Kidney epithelial cell (primary cell): ENCODE measurements around the gene EPB41L1. TPM values are rescaled to one million over a fixed set of nuclear protein-coding genes. Genes with fewer than 3 reads are reported as not detected.

Experiments
- DNase-seq: peaks from one replicate; pipeline ENCODE4 v3.0.0-alpha.2; 2010; ENCODE audit warnings: low read depth
- H3K27me3 ChIP-seq: 2 replicates; pipeline ENCODE4 v1.6.0; 2011; ENCODE audit warnings: low read length; ENCODE audit not compliant: control insufficient read depth, insufficient read depth
- H3K36me3 ChIP-seq: 2 replicates; pipeline ENCODE4 v1.5.1; 2011; ENCODE audit warnings: low read length; ENCODE audit not compliant: control insufficient read depth, insufficient read depth
- H3K4me3 ChIP-seq: 2 replicates; pipeline ENCODE4 v1.5.1; 2011; ENCODE audit warnings: low read depth, mild to moderate bottlenecking, control low read depth, low read length
- total RNA-seq: library from RNA; depleted of rRNA; stranded (reverse); fragments of >200 nt; gene quantifications from 2 replicates; pipeline ENCODE4 v1.2.3, GENCODE V29; 2015
- TF ChIP-seq, protein P1 (sequence below): IDR thresholded peaks from 2 replicates; pipeline ENCODE4 v1.5.1; 2011; ENCODE audit warnings: mild to moderate bottlenecking, moderate library complexity, low read length, control low read depth, inconsistent platforms; ENCODE audit not compliant: insufficient read depth, poor library complexity, severe bottlenecking

EPB41L1 gene
- total RNA-seq, 1 donor from 2014 or later = 25.0 TPM

DNA sequence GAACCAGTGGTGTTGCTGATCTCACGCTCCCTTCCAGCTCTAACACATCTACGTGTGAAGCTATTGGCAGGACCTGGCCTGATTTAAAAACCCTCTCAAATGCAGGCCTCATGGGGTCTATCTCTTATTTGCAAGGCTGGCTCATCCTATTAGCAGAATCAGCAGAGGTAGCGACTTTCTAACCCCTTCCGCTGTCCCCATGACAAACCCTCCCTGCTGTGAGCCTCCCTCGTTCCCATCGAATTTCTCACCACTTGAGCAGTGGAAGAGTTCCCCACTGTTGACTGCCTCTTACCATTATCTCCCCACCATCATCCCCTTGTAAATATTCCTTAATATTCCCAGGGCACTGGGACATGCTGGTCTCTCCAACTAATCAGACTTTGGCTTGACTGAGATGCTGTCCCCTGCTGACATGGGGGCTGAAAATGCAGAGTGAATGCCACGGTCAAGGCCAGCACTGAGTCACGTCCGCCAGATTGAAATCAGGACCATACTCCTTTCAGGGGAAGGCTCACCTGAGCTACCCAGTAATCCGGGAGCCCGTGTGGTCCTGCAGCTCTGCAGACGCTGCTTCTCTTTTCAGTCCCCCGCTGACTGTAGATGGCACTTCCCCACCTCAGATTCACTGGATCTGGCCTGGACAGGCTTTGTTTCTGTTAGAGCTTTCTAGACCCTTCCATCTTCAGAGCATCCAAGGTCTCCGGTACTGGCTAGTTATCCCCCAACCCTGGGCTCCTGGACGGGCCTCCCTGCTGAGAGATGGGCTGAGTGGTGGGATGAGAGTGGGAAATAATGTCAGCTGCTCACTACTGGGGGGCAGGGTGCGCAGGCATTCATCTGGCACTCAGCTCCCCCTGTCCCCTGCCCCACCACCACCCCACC, 104.9 kb downstream of the EPB41L1 start:
- Histone ChIP-seq H3K36me3 (peaks cover 1% of the 10 kb centered on the region), H3K27me3 (no peaks in the 10 kb centered on the region), H3K4me3 (no peak overlapping the region)
- TF ChIP-seq, protein P1, sequence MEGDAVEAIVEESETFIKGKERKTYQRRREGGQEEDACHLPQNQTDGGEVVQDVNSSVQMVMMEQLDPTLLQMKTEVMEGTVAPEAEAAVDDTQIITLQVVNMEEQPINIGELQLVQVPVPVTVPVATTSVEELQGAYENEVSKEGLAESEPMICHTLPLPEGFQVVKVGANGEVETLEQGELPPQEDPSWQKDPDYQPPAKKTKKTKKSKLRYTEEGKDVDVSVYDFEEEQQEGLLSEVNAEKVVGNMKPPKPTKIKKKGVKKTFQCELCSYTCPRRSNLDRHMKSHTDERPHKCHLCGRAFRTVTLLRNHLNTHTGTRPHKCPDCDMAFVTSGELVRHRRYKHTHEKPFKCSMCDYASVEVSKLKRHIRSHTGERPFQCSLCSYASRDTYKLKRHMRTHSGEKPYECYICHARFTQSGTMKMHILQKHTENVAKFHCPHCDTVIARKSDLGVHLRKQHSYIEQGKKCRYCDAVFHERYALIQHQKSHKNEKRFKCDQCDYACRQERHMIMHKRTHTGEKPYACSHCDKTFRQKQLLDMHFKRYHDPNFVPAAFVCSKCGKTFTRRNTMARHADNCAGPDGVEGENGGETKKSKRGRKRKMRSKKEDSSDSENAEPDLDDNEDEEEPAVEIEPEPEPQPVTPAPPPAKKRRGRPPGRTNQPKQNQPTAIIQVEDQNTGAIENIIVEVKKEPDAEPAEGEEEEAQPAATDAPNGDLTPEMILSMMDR = no peak
- DNase-seq = no peak

DNA sequence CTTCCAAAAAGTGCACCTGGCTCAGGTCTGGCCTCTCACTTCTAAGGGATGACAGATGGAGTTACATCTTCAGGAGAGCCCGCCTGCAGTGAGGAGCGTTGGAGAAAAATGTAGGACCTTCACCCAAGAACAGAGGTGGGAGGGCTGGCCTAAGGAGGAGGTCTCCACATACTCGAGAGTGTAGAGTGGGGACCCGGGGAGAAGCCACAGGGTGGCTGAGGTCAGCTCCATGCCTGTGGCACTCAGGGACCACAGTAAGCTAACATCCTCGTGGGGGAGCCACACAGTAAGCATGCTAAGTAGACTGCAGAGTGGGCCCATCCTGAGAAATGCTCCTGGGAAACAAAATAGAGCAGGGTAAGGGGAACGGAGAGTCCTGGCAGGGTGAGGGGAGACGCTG, 105.8 kb downstream of the EPB41L1 start:
- TF ChIP-seq, protein P1 = no peak

DNA sequence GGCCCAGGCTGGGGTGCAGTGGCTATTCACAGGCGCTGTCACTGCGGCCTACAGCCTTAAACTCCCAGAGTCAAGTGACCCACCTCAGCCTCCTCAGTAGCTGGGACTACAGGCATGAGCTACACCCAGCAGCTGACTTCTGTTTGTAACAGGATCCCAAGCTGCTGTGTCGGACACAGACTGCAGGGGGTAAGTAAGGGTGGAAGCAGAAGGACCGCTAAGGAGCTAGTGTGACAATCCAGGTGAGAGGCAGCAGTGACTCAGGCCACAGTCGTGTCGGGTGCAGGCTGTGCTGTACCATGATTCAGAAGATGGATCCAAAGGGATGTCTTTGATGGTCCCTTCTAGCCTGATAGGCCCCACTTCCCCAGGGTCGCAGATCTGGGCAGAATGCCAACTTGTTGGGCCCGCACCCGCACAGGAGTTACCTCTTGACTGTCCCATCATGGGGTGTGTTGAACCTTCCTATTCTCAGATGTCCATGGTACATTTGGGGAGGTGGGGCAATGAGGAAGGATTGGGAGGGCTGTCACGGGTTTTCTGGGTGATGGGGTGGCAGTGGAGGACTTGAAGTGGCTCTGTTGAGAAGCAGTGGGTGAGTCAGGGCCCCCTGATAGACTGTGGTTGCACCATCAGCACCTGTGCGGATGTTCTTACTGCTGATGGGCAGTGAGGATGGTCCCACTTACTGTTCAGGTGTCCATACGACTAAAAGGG, 107.0 kb downstream of the EPB41L1 start:
- DNase-seq = no peak
- no peaks in the 10 kb centered on the region for H3K36me3 ChIP-seq

More for the DNA sequence above, 105.8 kb downstream of the EPB41L1 start:
- no peak overlapping the region for H3K4me3 ChIP-seq
- no peak for DNase-seq
- peaks cover 1% of the 10 kb centered on the region for H3K36me3 ChIP-seq
- H3K27me3 ChIP-seq = no peaks in the 10 kb centered on the region

DNA sequence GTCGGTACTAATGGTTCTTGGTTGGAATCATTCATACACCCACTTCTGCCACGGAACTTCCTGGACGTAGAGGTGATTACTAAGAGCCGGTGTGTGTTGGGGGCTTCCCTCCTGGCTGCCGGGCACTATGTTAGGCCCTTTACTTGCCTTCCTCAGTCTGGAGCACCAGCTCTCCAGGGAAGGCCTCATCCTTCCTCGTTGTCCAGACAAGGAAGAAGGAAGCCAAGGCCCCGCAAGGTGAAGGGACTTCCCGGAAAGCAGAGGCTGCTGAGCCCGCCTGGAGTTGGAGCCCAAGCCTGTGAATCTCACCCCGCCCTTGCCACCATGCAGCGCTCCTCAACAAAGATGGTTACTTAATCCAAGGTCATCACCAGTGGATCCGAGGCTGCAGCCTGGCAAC, 107.9 kb downstream of the EPB41L1 start:
- DNase-seq = no peak
- TF ChIP-seq, protein P1 = no peak
- no peaks in the 10 kb centered on the region for H3K36me3 ChIP-seq
- H3K27me3 ChIP-seq = peaks cover 3% of the 10 kb centered on the region
- H3K4me3 ChIP-seq = no peak overlapping the region

More for the DNA sequence above, 107.0 kb downstream of the EPB41L1 start:
- H3K27me3 ChIP-seq = no peaks in the 10 kb centered on the region
- TF ChIP-seq, protein P1 = no peak
- H3K4me3 ChIP-seq = no peak overlapping the region

DNA sequence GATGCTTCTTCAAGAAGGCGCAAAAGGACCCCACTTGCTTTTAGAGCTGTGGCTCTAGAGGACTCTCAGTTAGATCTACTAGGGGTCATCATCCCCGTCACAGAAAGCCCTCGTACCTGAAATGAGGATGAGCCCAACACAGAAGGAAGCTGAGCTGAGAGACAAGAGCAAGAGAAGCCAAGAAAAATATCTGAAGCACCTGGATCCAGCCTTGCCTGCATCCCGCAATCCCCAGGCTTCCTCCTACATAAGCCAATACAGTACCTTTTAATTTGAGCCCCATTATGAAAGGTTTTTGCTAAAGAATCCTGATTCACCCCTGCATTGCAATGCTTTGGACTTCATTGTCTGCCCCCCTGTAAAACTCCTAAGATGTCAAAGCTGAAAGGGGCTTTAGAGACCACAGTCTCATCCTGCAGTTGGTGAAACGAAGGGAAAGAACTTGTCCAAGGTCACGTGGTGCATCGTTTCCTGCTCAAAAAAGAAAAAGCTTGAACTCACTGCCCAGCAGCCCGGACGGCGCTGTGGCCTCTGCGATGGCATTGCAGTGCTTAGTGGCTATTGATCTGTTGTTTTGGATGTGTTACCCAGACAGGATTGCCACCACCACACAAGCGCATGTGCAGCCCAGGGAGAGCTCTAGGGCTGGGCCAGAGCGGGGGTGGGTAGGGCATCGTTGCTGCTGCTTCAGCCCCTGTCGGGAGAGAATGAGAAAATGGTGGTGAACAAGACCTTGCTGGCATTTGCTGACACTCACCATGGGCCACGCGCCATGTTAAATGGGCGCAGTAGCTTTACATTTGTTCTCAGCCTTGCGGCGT, 110.1 kb downstream of the EPB41L1 start:
- no peak for DNase-seq
- Histone ChIP-seq H3K4me3 (no peak overlapping the region), H3K27me3 (peaks cover 3% of the 10 kb centered on the region), H3K36me3 (no peaks in the 10 kb centered on the region)
- TF ChIP-seq, protein P1 = no peak
